ENCODE measurements around the gene ZNF888. TPM values are rescaled to one million over a fixed set of nuclear protein-coding genes. Genes with fewer than 3 reads are reported as not detected.

Gene ZNF888
- polyA plus RNA-seq, 1 donor from 2014 or later: 0.26 TPM

DNA sequence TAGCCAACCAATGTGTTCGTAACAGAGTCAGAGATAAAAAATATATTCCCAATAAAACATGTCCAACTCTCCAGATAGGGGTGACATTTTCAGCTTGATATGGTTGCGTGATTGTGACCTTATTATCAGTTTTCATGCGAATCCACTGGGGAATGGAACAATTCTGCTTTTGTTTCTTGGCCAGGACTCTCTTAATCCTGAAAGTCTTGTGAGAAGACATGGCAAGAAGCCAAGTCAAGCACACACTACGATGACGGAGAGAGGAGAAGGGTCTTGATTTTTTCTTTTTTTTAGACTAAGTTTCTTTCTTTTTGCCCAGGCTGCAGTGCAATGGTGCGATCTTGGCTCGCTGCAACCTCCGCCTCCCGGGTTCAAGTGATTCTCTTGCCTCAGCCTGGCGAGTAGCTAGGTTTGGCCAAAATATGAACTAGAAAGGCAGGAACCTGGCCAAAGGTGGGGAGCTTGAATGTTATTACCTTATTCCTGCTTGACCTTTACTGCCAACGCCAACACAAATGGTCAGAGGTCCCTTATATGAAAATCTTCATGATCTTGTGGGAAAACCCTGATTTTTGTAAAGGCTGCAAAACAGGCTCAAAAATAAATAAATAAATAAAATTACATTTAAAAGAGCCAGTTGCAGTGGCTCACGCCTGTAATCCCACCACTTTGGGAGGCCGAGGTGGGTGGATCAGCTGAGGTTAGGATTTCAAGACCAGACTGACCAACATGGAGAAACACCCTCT, 25.0 kb upstream of the ZNF888 start:
- no peaks in the 10 kb centered on the region for H3K36me3 ChIP-seq (ENCODE audit: insufficient read depth, low read length)
- H3F3A ChIP-seq (ENCODE audit: insufficient read depth, low read length, poor library complexity, severe bottlenecking): no peaks in the 10 kb centered on the region
- H3K79me2 ChIP-seq (replicated peaks; ENCODE audit: insufficient read depth, low read length): no peaks in the 10 kb centered on the region
- H4K20me1 ChIP-seq (ENCODE audit: insufficient read depth): no peaks in the 10 kb centered on the region
- no peak overlapping the region for H3K4me3 ChIP-seq (ENCODE audit: low read length)
- no peaks in the 10 kb centered on the region for H3K9me3 ChIP-seq (ENCODE audit: low read length)
- no peak overlapping the region for H3K4me2 ChIP-seq (ENCODE audit: low read length)
- H3K27me3 ChIP-seq (ENCODE audit: insufficient read depth, low read depth, low read length): no peaks in the 10 kb centered on the region
- TF ChIP-seq SMC3 (conservative IDR thresholded peaks at IDR 0.05; ENCODE audit: poor library complexity): no peak
- TF ChIP-seq, protein P1, sequence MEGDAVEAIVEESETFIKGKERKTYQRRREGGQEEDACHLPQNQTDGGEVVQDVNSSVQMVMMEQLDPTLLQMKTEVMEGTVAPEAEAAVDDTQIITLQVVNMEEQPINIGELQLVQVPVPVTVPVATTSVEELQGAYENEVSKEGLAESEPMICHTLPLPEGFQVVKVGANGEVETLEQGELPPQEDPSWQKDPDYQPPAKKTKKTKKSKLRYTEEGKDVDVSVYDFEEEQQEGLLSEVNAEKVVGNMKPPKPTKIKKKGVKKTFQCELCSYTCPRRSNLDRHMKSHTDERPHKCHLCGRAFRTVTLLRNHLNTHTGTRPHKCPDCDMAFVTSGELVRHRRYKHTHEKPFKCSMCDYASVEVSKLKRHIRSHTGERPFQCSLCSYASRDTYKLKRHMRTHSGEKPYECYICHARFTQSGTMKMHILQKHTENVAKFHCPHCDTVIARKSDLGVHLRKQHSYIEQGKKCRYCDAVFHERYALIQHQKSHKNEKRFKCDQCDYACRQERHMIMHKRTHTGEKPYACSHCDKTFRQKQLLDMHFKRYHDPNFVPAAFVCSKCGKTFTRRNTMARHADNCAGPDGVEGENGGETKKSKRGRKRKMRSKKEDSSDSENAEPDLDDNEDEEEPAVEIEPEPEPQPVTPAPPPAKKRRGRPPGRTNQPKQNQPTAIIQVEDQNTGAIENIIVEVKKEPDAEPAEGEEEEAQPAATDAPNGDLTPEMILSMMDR (IDR thresholded peaks at IDR 0.05; ENCODE audit: poor library complexity, severe bottlenecking): no peak
- no peak for TF ChIP-seq TAF1 (IDR thresholded peaks at IDR 0.05; ENCODE audit: low read depth)
- no peak for TF ChIP-seq MXI1 (conservative IDR thresholded peaks at IDR 0.05; ENCODE audit: poor library complexity, severe bottlenecking)
- no peak for TF ChIP-seq REST (IDR thresholded peaks at IDR 0.05; ENCODE audit: borderline replicate concordance)
- TF ChIP-seq EZH2 (IDR thresholded peaks at IDR 0.05; ENCODE audit: borderline replicate concordance, insufficient read depth, low read length, poor library complexity, severe bottlenecking): no peak
- no peak for TF ChIP-seq POLR2AphosphoS5 (IDR thresholded peaks at IDR 0.05)
- no peak for TF ChIP-seq EP300 (conservative IDR thresholded peaks at IDR 0.05; ENCODE audit: poor library complexity, severe bottlenecking)
- no peak for TF ChIP-seq RAD21 (conservative IDR thresholded peaks at IDR 0.05)
- H3K27ac ChIP-seq (ENCODE audit: low read length): no peak overlapping the region
- no peak overlapping the region for H3K9ac ChIP-seq (ENCODE audit: low read length)
- no peaks in the 10 kb centered on the region for H3K9me2 ChIP-seq (ENCODE audit: insufficient read depth, low read length)
- no peak overlapping the region for H2AFZ ChIP-seq (ENCODE audit: low read depth, low read length)

- H3K4me2 ChIP-seq (ENCODE audit: low read length): no peak overlapping the region
- no peak overlapping the region for H3K27ac ChIP-seq (ENCODE audit: low read length)
- no peak overlapping the region for H3K4me3 ChIP-seq (ENCODE audit: low read length)
Observed at GRCh38 chr19:52946322-52947310, 23.4 kb upstream of the ZNF888 start.

More at GRCh38 chr19:52946322-52947310, 23.4 kb upstream of the ZNF888 start:
- Histone ChIP-seq H3K79me2 (replicated peaks; ENCODE audit: insufficient read depth, low read length) (no peaks in the 10 kb centered on the region), H2AFZ (ENCODE audit: low read depth, low read length) (no peak overlapping the region), H3K27me3 (ENCODE audit: insufficient read depth, low read depth, low read length) (no peaks in the 10 kb centered on the region), H3K36me3 (ENCODE audit: insufficient read depth, low read length) (no peaks in the 10 kb centered on the region), H4K20me1 (ENCODE audit: insufficient read depth) (no peaks in the 10 kb centered on the region), H3K9ac (ENCODE audit: low read length) (no peak overlapping the region), H3K9me3 (ENCODE audit: low read length) (no peaks in the 10 kb centered on the region), H3F3A (ENCODE audit: insufficient read depth, low read length, poor library complexity, severe bottlenecking) (no peaks in the 10 kb centered on the region), H3K9me2 (ENCODE audit: insufficient read depth, low read length) (no peaks in the 10 kb centered on the region)
- TF ChIP-seq TAF1 (IDR thresholded peaks at IDR 0.05; ENCODE audit: low read depth) (no peak), POLR2AphosphoS5 (IDR thresholded peaks at IDR 0.05) (no peak), EZH2 (IDR thresholded peaks at IDR 0.05; ENCODE audit: borderline replicate concordance, insufficient read depth, low read length, poor library complexity, severe bottlenecking) (no peak)

All from neural cell (in vitro differentiated cells).